HEK293 (cell line): ENCODE measurements around the gene CEBPA.

ENCODE experiments used
- CTCF ChIA-PET: fragments of 350-600 bp; formaldehyde crosslinking; extraction: SDS; loops from one replicate; lab custom pipeline; 2021; ENCODE audit warnings: antibody characterized with exemption; lab: Yijun Ruan, JAX
- POLR2A ChIA-PET: fragments of 300-600 bp; formaldehyde crosslinking; extraction: SDS; loops from one replicate; lab custom pipeline; 2020; ENCODE audit warnings: antibody characterized with exemption, inconsistent platforms; lab: Yijun Ruan, JAX
- H3K27ac ChIP-seq: fragments of 200-500 bp; sonication (Bioruptor generic); 2 replicates; pipeline ENCODE4 v1.5.1; 2014; ENCODE audit warnings: low read depth, low read length, control low read depth, inconsistent platforms; ENCODE audit errors: extremely low read depth
- H3K36me3 ChIP-seq, 2 experiments: fragments of 200-500 bp in 1 of 2; sonication (Bioruptor generic) in 1 of 2; 1 replicate in 1 of 2; 2 replicates in 1 of 2; pipeline ENCODE4 v1.5.1; 2014 to 2017; ENCODE audit warnings: inconsistent platforms in 2 of 2, low read length in 2 of 2; ENCODE audit not compliant: control insufficient read depth in 2 of 2, insufficient read depth in 1 of 2
- H3K4me1 ChIP-seq: fragments of 200-500 bp; sonication (Bioruptor generic); 2 replicates; pipeline ENCODE4 v1.5.1; 2014; ENCODE audit warnings: mild to moderate bottlenecking, low read length, inconsistent platforms; ENCODE audit not compliant: control insufficient read depth, insufficient read depth
- H3K4me3 ChIP-seq: 2 replicates; pipeline ENCODE4 v1.5.1; 2011; ENCODE audit warnings: low read depth, mild to moderate bottlenecking, control low read depth, low read length, moderate library complexity
- H3K9me3 ChIP-seq: fragments of 200-500 bp; sonication (Bioruptor generic); 2 replicates; pipeline ENCODE4 v1.5.1; 2014; ENCODE audit warnings: low read depth, low read length, inconsistent platforms; ENCODE audit not compliant: control insufficient read depth, insufficient read depth
- BCL11A ChIP-seq: fragments of 450-650 bp; formaldehyde crosslinking; IDR thresholded peaks from 2 replicates; pipeline ENCODE4 v1.5.1; 2016; ENCODE audit warnings: low read depth, missing biosample characterization, missing genetic modification characterization
- INSM2 ChIP-seq: fragments of 450-650 bp; formaldehyde crosslinking; IDR thresholded peaks from 2 replicates; pipeline ENCODE4 v1.5.1; 2016; ENCODE audit warnings: missing biosample characterization, missing genetic modification characterization
- KLF1 ChIP-seq: fragments of 450-650 bp; formaldehyde crosslinking; IDR thresholded peaks from 2 replicates; pipeline ENCODE4 v1.5.1; 2016; ENCODE audit warnings: missing biosample characterization, missing genetic modification characterization
- RBAK ChIP-seq: fragments of 450-650 bp; formaldehyde crosslinking; IDR thresholded peaks from 2 replicates; pipeline ENCODE4 v1.5.1; 2016; ENCODE audit warnings: missing biosample characterization, missing genetic modification characterization
- ZFP3 ChIP-seq: fragments of 450-650 bp; formaldehyde crosslinking; IDR thresholded peaks from 2 replicates; pipeline ENCODE4 v1.5.1; 2016; ENCODE audit warnings: low read depth, missing biosample characterization, missing genetic modification characterization
- ZNF114 ChIP-seq: fragments of 450-650 bp; formaldehyde crosslinking; IDR thresholded peaks from 2 replicates; pipeline ENCODE4 v1.5.0; 2017; ENCODE audit warnings: missing biosample characterization, missing genetic modification characterization
- ZNF121 ChIP-seq: fragments of 450-650 bp; formaldehyde crosslinking; IDR thresholded peaks from 2 replicates; pipeline ENCODE4 v1.5.1; 2016; ENCODE audit warnings: missing biosample characterization, missing genetic modification characterization
- ZNF155 ChIP-seq: fragments of 450-650 bp; formaldehyde crosslinking; IDR thresholded peaks from 2 replicates; pipeline ENCODE4 v1.5.1; 2016; ENCODE audit warnings: missing biosample characterization, missing genetic modification characterization
- ZNF16 ChIP-seq: fragments of 450-650 bp; formaldehyde crosslinking; IDR thresholded peaks from 2 replicates; pipeline ENCODE4 v1.5.1; 2016; ENCODE audit warnings: low read depth, missing biosample characterization, missing genetic modification characterization
- ZNF311 ChIP-seq: fragments of 450-650 bp; formaldehyde crosslinking; IDR thresholded peaks from 2 replicates; pipeline ENCODE4 v1.5.1; 2017; ENCODE audit warnings: missing biosample characterization, missing genetic modification characterization, borderline replicate concordance
- ZNF366 ChIP-seq: fragments of 450-650 bp; formaldehyde crosslinking; conservative IDR thresholded peaks from 2 replicates; pipeline ENCODE4 v1.5.1; 2016; ENCODE audit warnings: missing biosample characterization, missing genetic modification characterization
- ZNF404 ChIP-seq: fragments of 450-650 bp; formaldehyde crosslinking; IDR thresholded peaks from 2 replicates; pipeline ENCODE4 v1.5.1; 2017; ENCODE audit warnings: missing biosample characterization, missing genetic modification characterization
- ZNF423 ChIP-seq: fragments of 450-650 bp; formaldehyde crosslinking; IDR thresholded peaks from 2 replicates; pipeline ENCODE4 v1.5.1; 2016; ENCODE audit warnings: missing biosample characterization, missing genetic modification characterization
- ZNF473 ChIP-seq: fragments of 450-650 bp; formaldehyde crosslinking; IDR thresholded peaks from 2 replicates; pipeline ENCODE4 v1.5.1; 2017; ENCODE audit warnings: missing biosample characterization, missing genetic modification characterization
- ZNF544 ChIP-seq: fragments of 450-650 bp; formaldehyde crosslinking; IDR thresholded peaks from 2 replicates; pipeline ENCODE4 v1.5.0; 2017; ENCODE audit warnings: missing biosample characterization, missing genetic modification characterization
- ZNF623 ChIP-seq: fragments of 450-650 bp; formaldehyde crosslinking; IDR thresholded peaks from 2 replicates; pipeline ENCODE4 v1.5.1; 2016; ENCODE audit warnings: missing biosample characterization, missing genetic modification characterization
- ZNF664 ChIP-seq: fragments of 450-650 bp; formaldehyde crosslinking; IDR thresholded peaks from 2 replicates; pipeline ENCODE4 v1.5.1; 2016; ENCODE audit warnings: missing biosample characterization, missing genetic modification characterization
- ZNF785 ChIP-seq: fragments of 450-650 bp; formaldehyde crosslinking; IDR thresholded peaks from 2 replicates; pipeline ENCODE4 v1.5.1; 2016; ENCODE audit warnings: missing biosample characterization, missing genetic modification characterization
- TF ChIP-seq, protein P1 (sequence below): fragments of 450-650 bp; formaldehyde crosslinking; IDR thresholded peaks from 2 replicates; pipeline ENCODE4; 2016; ENCODE audit warnings: missing biosample characterization, missing genetic modification characterization
- TF ChIP-seq, protein P2 (sequence below): fragments of 450-650 bp; formaldehyde crosslinking; IDR thresholded peaks from 2 replicates; pipeline ENCODE4 v1.5.1; 2017; ENCODE audit warnings: missing biosample characterization, missing genetic modification characterization
- TF ChIP-seq, protein P3 (sequence below): fragments of 450-650 bp; formaldehyde crosslinking; IDR thresholded peaks from 2 replicates; pipeline ENCODE4 v1.5.0; 2017; ENCODE audit warnings: missing biosample characterization, missing genetic modification characterization, borderline replicate concordance
- TF ChIP-seq, protein P4 (sequence below): fragments of 450-650 bp; formaldehyde crosslinking; IDR thresholded peaks from 2 replicates; pipeline ENCODE4 v1.5.1; 2016; ENCODE audit warnings: missing biosample characterization, missing genetic modification characterization

Gene CEBPA

DNA sequence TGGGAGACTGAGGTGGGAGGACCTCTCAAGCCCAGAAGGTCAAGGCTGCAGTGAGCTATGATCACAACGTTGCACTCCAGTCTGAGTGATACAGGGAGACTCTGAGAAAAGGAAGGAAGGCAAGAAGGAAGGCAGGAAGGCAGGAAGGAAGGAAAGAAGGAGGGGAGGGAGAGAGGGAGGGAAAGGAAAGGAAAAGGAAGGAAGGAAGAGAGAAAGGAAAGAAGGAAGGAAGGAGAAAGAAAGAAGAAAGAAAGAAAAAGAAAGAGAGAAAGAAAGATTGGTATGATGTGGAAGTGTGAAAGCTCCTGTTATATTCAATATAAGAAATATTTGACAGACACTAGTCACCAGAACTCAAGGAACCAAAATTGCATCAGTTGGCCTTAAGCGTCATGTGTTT is 38.7 kb upstream of the CEBPA start:
- H3K4me1 ChIP-seq = peaks cover 3% of the 10 kb centered on the region; the same call in 1 of the 2 replicates
- ChIA-PET CTCF (interaction anchor here (0.5 to 1.3 kb wide), 6 partner anchors 16 to 783 kb away, joined by 3 to 6 read pairs (median 3); partner anchors contain the start of gene CEBPA), POLR2A (no interaction called here)
- H3K9me3 ChIP-seq = no peaks in the 10 kb centered on the region; the same call in 1 of the 2 replicates
- no peaks in the 10 kb centered on the region for H3K36me3 ChIP-seq
- no peak overlapping the region for H3K4me3 ChIP-seq
- TF ChIP-seq ZNF544 (tag by site-specific recombination) (peak; percentile 64; the same call in 1 of the 2 replicates), ZNF311 (tag by site-specific recombination) (peak; percentile 94; the same call in 1 of the 2 replicates), ZNF366 (tag by site-specific recombination) (peak; percentile 94), KLF1 (tag by site-specific recombination) (no peak), ZNF155 (tag by site-specific recombination) (0 out of 2 replicates have a peak, but pooled peaks have one; percentile 34), RBAK (tag by site-specific recombination) (peak; percentile 18; the same call in 1 of the 2 replicates), ZNF785 (tag by site-specific recombination) (0 out of 2 replicates have a peak, but pooled peaks have one; percentile 14), ZNF473 (tag by site-specific recombination) (0 out of 2 replicates have a peak, but pooled peaks have one; percentile 29), ZNF114 (tag by site-specific recombination) (0 out of 2 replicates have a peak, but pooled peaks have one; percentile 29), BCL11A (tag by site-specific recombination) (no peak), ZNF16 (tag by site-specific recombination) (no peak)
- TF ChIP-seq, protein P1, sequence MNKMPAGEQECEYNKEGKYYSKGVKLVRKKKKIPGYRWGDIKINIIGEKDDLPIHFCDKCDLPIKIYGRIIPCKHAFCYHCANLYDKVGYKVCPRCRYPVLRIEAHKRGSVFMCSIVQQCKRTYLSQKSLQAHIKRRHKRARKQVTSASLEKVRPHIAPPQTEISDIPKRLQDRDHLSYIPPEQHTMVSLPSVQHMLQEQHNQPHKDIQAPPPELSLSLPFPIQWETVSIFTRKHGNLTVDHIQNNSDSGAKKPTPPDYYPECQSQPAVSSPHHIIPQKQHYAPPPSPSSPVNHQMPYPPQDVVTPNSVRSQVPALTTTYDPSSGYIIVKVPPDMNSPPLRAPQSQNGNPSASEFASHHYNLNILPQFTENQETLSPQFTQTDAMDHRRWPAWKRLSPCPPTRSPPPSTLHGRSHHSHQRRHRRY (tag by site-specific recombination) = peak; percentile 61; the same call in 1 of the 2 replicates
- TF ChIP-seq, protein P2, sequence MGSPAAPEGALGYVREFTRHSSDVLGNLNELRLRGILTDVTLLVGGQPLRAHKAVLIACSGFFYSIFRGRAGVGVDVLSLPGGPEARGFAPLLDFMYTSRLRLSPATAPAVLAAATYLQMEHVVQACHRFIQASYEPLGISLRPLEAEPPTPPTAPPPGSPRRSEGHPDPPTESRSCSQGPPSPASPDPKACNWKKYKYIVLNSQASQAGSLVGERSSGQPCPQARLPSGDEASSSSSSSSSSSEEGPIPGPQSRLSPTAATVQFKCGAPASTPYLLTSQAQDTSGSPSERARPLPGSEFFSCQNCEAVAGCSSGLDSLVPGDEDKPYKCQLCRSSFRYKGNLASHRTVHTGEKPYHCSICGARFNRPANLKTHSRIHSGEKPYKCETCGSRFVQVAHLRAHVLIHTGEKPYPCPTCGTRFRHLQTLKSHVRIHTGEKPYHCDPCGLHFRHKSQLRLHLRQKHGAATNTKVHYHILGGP (tag by site-specific recombination) = 0 out of 2 replicates have a peak, but pooled peaks have one; percentile 18
- TF ChIP-seq, protein P3, sequence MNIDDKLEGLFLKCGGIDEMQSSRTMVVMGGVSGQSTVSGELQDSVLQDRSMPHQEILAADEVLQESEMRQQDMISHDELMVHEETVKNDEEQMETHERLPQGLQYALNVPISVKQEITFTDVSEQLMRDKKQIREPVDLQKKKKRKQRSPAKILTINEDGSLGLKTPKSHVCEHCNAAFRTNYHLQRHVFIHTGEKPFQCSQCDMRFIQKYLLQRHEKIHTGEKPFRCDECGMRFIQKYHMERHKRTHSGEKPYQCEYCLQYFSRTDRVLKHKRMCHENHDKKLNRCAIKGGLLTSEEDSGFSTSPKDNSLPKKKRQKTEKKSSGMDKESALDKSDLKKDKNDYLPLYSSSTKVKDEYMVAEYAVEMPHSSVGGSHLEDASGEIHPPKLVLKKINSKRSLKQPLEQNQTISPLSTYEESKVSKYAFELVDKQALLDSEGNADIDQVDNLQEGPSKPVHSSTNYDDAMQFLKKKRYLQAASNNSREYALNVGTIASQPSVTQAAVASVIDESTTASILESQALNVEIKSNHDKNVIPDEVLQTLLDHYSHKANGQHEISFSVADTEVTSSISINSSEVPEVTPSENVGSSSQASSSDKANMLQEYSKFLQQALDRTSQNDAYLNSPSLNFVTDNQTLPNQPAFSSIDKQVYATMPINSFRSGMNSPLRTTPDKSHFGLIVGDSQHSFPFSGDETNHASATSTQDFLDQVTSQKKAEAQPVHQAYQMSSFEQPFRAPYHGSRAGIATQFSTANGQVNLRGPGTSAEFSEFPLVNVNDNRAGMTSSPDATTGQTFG (tag by site-specific recombination) = peak; percentile 60; the same call in 1 of the 2 replicates
- TF ChIP-seq, all 188 proteins: peak for 11
- H3K27ac ChIP-seq = no peak overlapping the region

- CTCF ChIA-PET = interaction anchor here (0.6 to 1.3 kb wide), 3 partner anchors 9 to 90 kb away, joined by 3 to 4 read pairs (median 4); no protein-coding TSS in a partner anchor
- H3K9me3 ChIP-seq = no peaks in the 10 kb centered on the region; the same call in 1 of the 2 replicates
- POLR2A ChIA-PET = interaction anchor here (0.6 kb wide), 1 partner anchor 32 kb away, joined by 17 read pairs; no protein-coding TSS in a partner anchor
- H3K27ac ChIP-seq = no peak overlapping the region
- no peaks in the 10 kb centered on the region for H3K36me3 ChIP-seq
- H3K4me3 ChIP-seq = no peak overlapping the region
- peaks cover 3% of the 10 kb centered on the region; the same call in 1 of the 2 replicates for H3K4me1 ChIP-seq
- TF ChIP-seq ZNF423 (tag by site-specific recombination) = no peak
- 0 out of 2 replicates have a peak, but pooled peaks have one; percentile 11 for TF ChIP-seq INSM2 (tag by site-specific recombination)
- peak; percentile 66; the same call in 1 of the 2 replicates for TF ChIP-seq ZNF121 (tag by site-specific recombination)
- no peak for TF ChIP-seq ZNF623 (tag by site-specific recombination)
- TF ChIP-seq, protein P2 (tag by site-specific recombination) = 0 out of 2 replicates have a peak, but pooled peaks have one; percentile 26
- TF ChIP-seq ZNF155 (tag by site-specific recombination) = no peak
- TF ChIP-seq, protein P4, sequence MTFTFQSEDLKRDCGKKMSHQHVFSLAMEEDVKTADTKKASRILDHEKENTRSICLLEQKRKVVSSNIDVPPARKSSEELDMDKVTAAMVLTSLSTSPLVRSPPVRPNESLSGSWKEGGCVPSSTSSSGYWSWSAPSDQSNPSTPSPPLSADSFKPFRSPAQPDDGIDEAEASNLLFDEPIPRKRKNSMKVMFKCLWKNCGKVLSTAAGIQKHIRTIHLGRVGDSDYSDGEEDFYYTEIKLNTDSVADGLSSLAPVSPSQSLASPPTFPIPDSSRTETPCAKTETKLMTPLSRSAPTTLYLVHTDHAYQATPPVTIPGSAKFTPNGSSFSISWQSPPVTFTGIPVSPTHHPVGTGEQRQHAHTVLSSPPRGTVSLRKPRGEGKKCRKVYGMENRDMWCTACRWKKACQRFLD (tag by site-specific recombination) = no peak
- TF ChIP-seq ZNF404 (tag by site-specific recombination) = no peak
- TF ChIP-seq ZFP3 (tag by site-specific recombination) = no peak
- TF ChIP-seq ZNF664 (tag by site-specific recombination) = peak; percentile 35; the same call in 1 of the 2 replicates
- no peak for TF ChIP-seq ZNF114 (tag by site-specific recombination)
Measured at GRCh38 chr19:33339016-33339984, 37.0 kb upstream of the CEBPA start.
